Heart left ventricle (tissue), 16 donors: ENCODE data around the gene SLC27A2. TPM values are rescaled to one million over a fixed set of nuclear protein-coding genes. Genes with fewer than 3 reads are reported as not detected.

ENCODE experiments used
- ATAC-seq, 4 donors: fragments of 200-7000 bp; cut with Tn5 transposase; one replicate each; pipeline ENCODE4 v1.9.1; 2020 to 2022; ENCODE audit warnings: moderate library complexity in 4 of 4, mild to moderate bottlenecking in 3 of 4, moderate number of reproducible peaks in 1 of 4
- DNase-seq, 5 donors: peaks; one replicate each; pipeline ENCODE4 v3.0.0-alpha.2; 2020
- H3K27ac ChIP-seq, 12 donors: fragments of 200-600 bp; sonication (generic) in 4 of 12; one replicate each; pipeline versions ENCODE4 v1.5.0 to v1.8.0; 2016 to 2022; ENCODE audit warnings: mild to moderate bottlenecking in 2 of 12
- H3K27me3 ChIP-seq, 9 donors: fragments of 200-600 bp; sonication (generic) in 2 of 9; one replicate each; pipeline versions ENCODE4 v1.5.1 to v1.8.0; 2016 to 2022; ENCODE audit warnings: mild to moderate bottlenecking in 3 of 9
- H3K36me3 ChIP-seq, 9 donors: fragments of 200-600 bp; sonication (generic) in 2 of 9; one replicate each; pipeline versions ENCODE4 v1.5.0 to v1.8.0; 2018 to 2022; ENCODE audit warnings: mild to moderate bottlenecking in 2 of 9
- H3K4me1 ChIP-seq, 12 donors: fragments of 200-600 bp; sonication (generic) in 4 of 12; one replicate each; pipeline versions ENCODE4 v1.5.0 to v1.8.0; 2016 to 2022; ENCODE audit warnings: mild to moderate bottlenecking in 3 of 12
- H3K4me3 ChIP-seq, 12 donors: fragments of 200-600 bp; sonication (generic) in 4 of 12; one replicate each; pipeline versions ENCODE4 v1.5.0 to v1.8.0; 2017 to 2022; ENCODE audit warnings: mild to moderate bottlenecking in 9 of 12, moderate library complexity in 4 of 12
- H3K9me3 ChIP-seq, 12 donors: fragments of 200-600 bp; sonication (generic) in 4 of 12; one replicate each; pipeline versions ENCODE4 v1.5.0 to v1.8.0; 2016 to 2022; ENCODE audit warnings: mild to moderate bottlenecking in 1 of 12
- CTCF ChIP-seq, 12 donors: fragments of 200-600 bp; sonication (generic) in 4 of 12; IDR thresholded peaks; one replicate each; pipeline versions ENCODE4 v1.5.0 to v1.8.0; 2018 to 2022; ENCODE audit warnings: antibody characterized with exemption in 12 of 12, mild to moderate bottlenecking in 5 of 12
- POLR2A ChIP-seq, 2 donors: fragments of 450-650 bp; IDR thresholded peaks; one replicate each; pipeline ENCODE4 v1.6.1; 2017; ENCODE audit warnings: antibody characterized with exemption in 2 of 2, mild to moderate bottlenecking in 2 of 2, moderate library complexity in 2 of 2
- WGBS, 4 donors: extraction: QIAGEN DNeasy Blood & Tissue Kit in 2 of 4; methylation state at CpG; one replicate each; pipeline versions ENCODE4 v1.1.5 to v1.1.7; 2013 to 2018; 5-methylcytosine and 5-hydroxymethylcytosine counted together
- intact Hi-C, 10 donors: fragments of 100-400 bp; cut with DNase I; formaldehyde crosslinking; loops; one replicate each; pipeline versions ENCODE4 v1.11.1 to v1.14.2; 2022
- polyA plus RNA-seq, 2 donors: library from polyadenylated mRNA; stranded (reverse); fragments of 200-250 nt; gene quantifications; one replicate each; pipeline ENCODE4 v1.2.3, GENCODE V29; 2013
- total RNA-seq, 9 donors: library from RNA; depleted of rRNA in 2 of 9; stranded (reverse); fragments of >200 nt in 2 of 9; fragmentation: NEBNext Ultra II Directional in 3 of 9; extraction: Animal tissue kit (Norgen Biotek cat#: 25700) in 3 of 9; gene quantifications; one replicate each; pipeline versions ENCODE4 v1.1.0 to v1.2.4, GENCODE V29; 2016 to 2023
- donor health status: ischemic (EF 13 %, LVEDD 7.1; RV severe dilation, severe dysfunction).
- donor health status: healthy with polysubstance abuse.
- donor health status: DM: no; HTN: yes; CAD: no.
- donor health status: DM: no; HTN: no; CAD: no.
- donor health status: ischemic (EF 25% LVEDD 6.9; RV normal size, moderate dysfunction).
- donor health status: ischemic (EF 25% LVEDD 5.7; RV mildly dilated, moderate dysfunction).
- donor health status: healthy.
- donor health status: DM: yes; HTN: yes; CAD: no.
- donor health status: ischemic (EF 35%, LVEDD 5.7; RV mildly dilated, moderate dysfunction).
- donor health status: nonischemic (EF 11% LVEDD 7.7; RV severe dilation, severe dysfunction).
- donor health status: DM: yes; HTN: yes; CAD: no.
- donor health status: PGD.
- donor health status: ischemic (EF 29% LVEDD 5.4; RV normal size, mild dysfunction).
- donor health status: nonischemic (EF 23%, LVEDD 6.1; RV moderate dilation, normal function).

SLC27A2 gene
- total and polyA plus RNA-seq, 11 donors = 0.04 to 0.29 (median 0.12) TPM; not detected in 8

- 81 to 84% (median 82%) methylated on average over 3 of the region's 3 CpGs for WGBS, 4 donors
- no peaks in the 10 kb centered on the region for H3K9me3 ChIP-seq
- no peak overlapping the region for H3K27ac ChIP-seq
- no peak for TF ChIP-seq CTCF (IDR thresholded peaks at IDR 0.05)
- TF ChIP-seq POLR2A (IDR thresholded peaks at IDR 0.05) = no peak
- no peak for DNase-seq
- no peak for ATAC-seq
- H3K27me3 ChIP-seq = peaks cover 0 to 2% (median 0%) of the 10 kb centered on the region in 9 donors
- H3K4me1 ChIP-seq = peaks cover 0 to 20% (median 0%) of the 10 kb centered on the region in 12 donors
- H3K36me3 ChIP-seq = no peaks in the 10 kb centered on the region
- H3K4me3 ChIP-seq = no peak overlapping the region
- intact Hi-C loops = no loop called here
These were observed 75.9 kb downstream of the SLC27A2 start for GRCh38 chr15:50257924-50258323.

GRCh38 chr15:50259276-50259675 lies 77.3 kb downstream of the SLC27A2 start:
- Histone ChIP-seq H3K4me1 (peaks cover 0 to 22% (median 0%) of the 10 kb centered on the region in 12 donors), H3K27ac (no peak overlapping the region), H3K9me3 (no peaks in the 10 kb centered on the region), H3K4me3 (no peak overlapping the region), H3K36me3 (no peaks in the 10 kb centered on the region), H3K27me3 (no peaks in the 10 kb centered on the region)
- intact Hi-C loops = no loop called here
- ATAC-seq = no peak
- DNase-seq = no peak
- no peak for TF ChIP-seq CTCF (IDR thresholded peaks at IDR 0.05)
- TF ChIP-seq POLR2A (IDR thresholded peaks at IDR 0.05) = no peak
- 55 to 80% (median 71%) methylated on average over 5 of the region's 5 CpGs for WGBS, 4 donors

- H3K4me1 ChIP-seq = peaks cover 0 to 22% (median 0%) of the 10 kb centered on the region in 12 donors
- intact Hi-C loops = no loop called here
- no peaks in the 10 kb centered on the region for H3K36me3 ChIP-seq
- TF ChIP-seq POLR2A (IDR thresholded peaks at IDR 0.05) = no peak
- no peak for TF ChIP-seq CTCF (IDR thresholded peaks at IDR 0.05)
- no peak for ATAC-seq
- H3K4me3 ChIP-seq = no peak overlapping the region
- no peaks in the 10 kb centered on the region for H3K9me3 ChIP-seq
- no peak overlapping the region for H3K27ac ChIP-seq
- 41 to 54% (median 51%) methylated on average over 2 of the region's 2 CpGs for whole genome bisulfite sequencing, 4 donors
- DNase-seq = no peak
- peaks cover 0 to 3% (median 0%) of the 10 kb centered on the region in 9 donors for H3K27me3 ChIP-seq
These were observed 79.0 kb downstream of the SLC27A2 start for GRCh38 chr15:50260969-50261496.

- DNase-seq (no peak), ATAC-seq (no peak)
- H3K27ac ChIP-seq = no peak overlapping the region
- TF ChIP-seq CTCF (IDR thresholded peaks at IDR 0.05) = no peak
- TF ChIP-seq POLR2A (IDR thresholded peaks at IDR 0.05) = no peak
- H3K36me3 ChIP-seq = no peaks in the 10 kb centered on the region
- intact Hi-C loops = no loop called here
- peaks cover 0 to 22% (median 0%) of the 10 kb centered on the region in 12 donors for H3K4me1 ChIP-seq
- no peak overlapping the region for H3K4me3 ChIP-seq
- no peaks in the 10 kb centered on the region for H3K9me3 ChIP-seq
- 81 to 93% (median 88%) methylated on average over 3 of the region's 3 CpGs for WGBS, 4 donors
- H3K27me3 ChIP-seq = peaks cover 0 to 3% (median 0%) of the 10 kb centered on the region in 9 donors
These were observed 80.0 kb downstream of the SLC27A2 start for GRCh38 chr15:50261981-50262380.
